IMR-90 (cell line): Measurements from ENCODE around the gene TUBGCP6. TPM values are rescaled to one million over a fixed set of nuclear protein-coding genes. Genes with fewer than 3 reads are reported as not detected.
A peak's percentile ranks its signal among the peaks of the same experiment; 100 is the strongest.

Experiments
- ATAC-seq: fragments of 200-7000 bp; cut with Tn5 transposase; 2 replicates; pipeline ENCODE4 v1.9.1; 2020; ENCODE audit warnings: low read depth, mild to moderate bottlenecking, moderate library complexity
- BruUV-seq: library from RNA; stranded (reverse); fragments of 400-500 nt; replicated peaks from 2 replicates; lab custom pipeline; 2021; lab: Mats Ljungman, UMichigan
- CTCF ChIA-PET: fragments of 300-600 bp; formaldehyde crosslinking; extraction: SDS; loops from one replicate; lab custom pipeline; 2021; ENCODE audit warnings: antibody characterized with exemption; lab: Yijun Ruan, JAX
- POLR2A ChIA-PET: fragments of 300-600 bp; sonication (Branson Sonifier 250); formaldehyde crosslinking; loops from one replicate; lab custom pipeline; 2022; ENCODE audit warnings: antibody characterized with exemption; ENCODE audit not compliant: unreplicated experiment; lab: Charles Lee
- DNase-seq: peaks from one replicate; pipeline ENCODE4 v3.0.0; 2013
- H2AFZ ChIP-seq: replicated peaks from 2 replicates; pipeline ENCODE3; 2013; ENCODE audit warnings: low read length, mild to moderate bottlenecking; ENCODE audit not compliant: poor library complexity
- H2AK5ac ChIP-seq: 2 replicates; pipeline ENCODE4 v1.6.1; 2013; ENCODE audit warnings: low read depth, low read length, inconsistent platforms
- H2AK9ac ChIP-seq: replicated peaks from 2 replicates; pipeline ENCODE3; 2013; ENCODE audit warnings: mild to moderate bottlenecking, low read depth, low read length, moderate library complexity; ENCODE audit not compliant: poor library complexity
- H2BK120ac ChIP-seq: 2 replicates; pipeline ENCODE4 v1.6.1; 2013; ENCODE audit warnings: low read depth, low read length, inconsistent platforms
- H2BK15ac ChIP-seq: 3 replicates; pipeline ENCODE4 v1.6.1; 2013; ENCODE audit warnings: low read depth, low read length, inconsistent platforms
- H2BK20ac ChIP-seq: 2 replicates; pipeline ENCODE4 v1.6.1; 2013; ENCODE audit warnings: low read depth, mild to moderate bottlenecking, inconsistent platforms, low read length, moderate library complexity
- H2BK5ac ChIP-seq: 2 replicates; pipeline ENCODE4 v1.6.1; 2013; ENCODE audit warnings: mild to moderate bottlenecking, low read depth, low read length, inconsistent platforms; ENCODE audit not compliant: poor library complexity, severe bottlenecking
- H3K14ac ChIP-seq: replicated peaks from 2 replicates; pipeline ENCODE4 v1.6.1; 2013; ENCODE audit warnings: low read depth, low read length, inconsistent platforms
- H3K18ac ChIP-seq: 2 replicates; pipeline ENCODE4 v1.6.1; 2013; ENCODE audit warnings: low read depth, low read length, control low read depth
- H3K23ac ChIP-seq: 2 replicates; pipeline ENCODE4 v1.6.1; 2013; ENCODE audit warnings: low read depth, low read length, inconsistent platforms
- H3K27ac ChIP-seq: 2 replicates; pipeline ENCODE4 v1.5.1; 2013; ENCODE audit warnings: mild to moderate bottlenecking, control low read depth, low read length; ENCODE audit not compliant: insufficient read depth
- H3K27me3 ChIP-seq: 2 replicates; pipeline ENCODE4 v1.6.1; 2013; ENCODE audit warnings: low read length; ENCODE audit not compliant: control insufficient read depth, insufficient read depth
- H3K36me3 ChIP-seq: 2 replicates; pipeline ENCODE4 v1.6.1; 2013; ENCODE audit warnings: low read length, mixed read lengths; ENCODE audit not compliant: control insufficient read depth, insufficient read depth
- H3K4ac ChIP-seq: 2 replicates; pipeline ENCODE4 v1.6.1; 2013; ENCODE audit warnings: low read depth, low read length, inconsistent platforms
- H3K4me1 ChIP-seq: 2 replicates; pipeline ENCODE4 v1.6.1; 2013; ENCODE audit warnings: low read length, mixed read lengths; ENCODE audit not compliant: control insufficient read depth, insufficient read depth
- H3K4me2 ChIP-seq: 2 replicates; pipeline ENCODE4 v1.6.1; 2013; ENCODE audit warnings: low read depth, mild to moderate bottlenecking, control low read depth, low read length, moderate library complexity
- H3K4me3 ChIP-seq: 2 replicates; pipeline ENCODE4 v1.5.1; 2013; ENCODE audit warnings: low read depth, mild to moderate bottlenecking, control low read depth, low read length, moderate library complexity; ENCODE audit not compliant: insufficient read depth
- H3K56ac ChIP-seq: 2 replicates; pipeline ENCODE4 v1.6.1; 2013; ENCODE audit warnings: low read length, inconsistent platforms; ENCODE audit not compliant: insufficient read depth; ENCODE audit errors: extremely low read depth
- H3K79me1 ChIP-seq, 2 experiments: 2 replicates each; pipeline ENCODE4 v1.6.1; 2013; ENCODE audit warnings: low read length in 2 of 2, inconsistent platforms in 1 of 2, low read depth in 1 of 2
- H3K9ac ChIP-seq: 2 replicates; pipeline ENCODE4 v1.6.1; 2013; ENCODE audit warnings: low read depth, low read length, control low read depth
- H3K9me1 ChIP-seq: 2 replicates; pipeline ENCODE4 v1.6.1; 2013; ENCODE audit warnings: low read length, inconsistent platforms; ENCODE audit not compliant: insufficient read depth
- H3K9me3 ChIP-seq: 2 replicates; pipeline ENCODE4 v1.6.1; 2013; ENCODE audit warnings: low read length; ENCODE audit not compliant: control insufficient read depth, insufficient read depth
- H4K20me1 ChIP-seq: 2 replicates; pipeline ENCODE4 v1.6.1; 2013; ENCODE audit warnings: low read length, inconsistent platforms; ENCODE audit not compliant: insufficient read depth
- H4K5ac ChIP-seq: 2 replicates; pipeline ENCODE4 v1.6.1; 2013; ENCODE audit warnings: mild to moderate bottlenecking, low read depth, low read length, control low read depth
- H4K8ac ChIP-seq, 2 experiments: 2 replicates each; pipeline ENCODE4 v1.6.1; 2013; ENCODE audit warnings: low read depth in 2 of 2, low read length in 2 of 2, control low read depth in 1 of 2, inconsistent platforms in 1 of 2
- H4K91ac ChIP-seq: 2 replicates; pipeline ENCODE4 v1.6.1; 2013; ENCODE audit warnings: low read depth, low read length, inconsistent platforms; ENCODE audit not compliant: insufficient read depth
- BHLHE40 ChIP-seq: fragments of 150-350 bp; IDR thresholded peaks from 2 replicates; pipeline ENCODE4 v1.6.1; 2016; ENCODE audit warnings: mild to moderate bottlenecking, low read depth, low read length
- CTCF ChIP-seq: conservative IDR thresholded peaks from 2 replicates; pipeline ENCODE4 v1.5.1; 2012; ENCODE audit warnings: mild to moderate bottlenecking, low read depth, low read length, improper control_type of control experiment
- MAFK ChIP-seq: IDR thresholded peaks from 2 replicates; pipeline ENCODE4 v1.6.1; 2012; ENCODE audit warnings: low read depth, low read length, improper control_type of control experiment
- MAZ ChIP-seq: IDR thresholded peaks from 2 replicates; pipeline ENCODE4 v1.6.1; 2012; ENCODE audit warnings: low read depth, mild to moderate bottlenecking, low read length, improper control_type of control experiment, moderate library complexity, borderline replicate concordance
- MXI1 ChIP-seq: IDR thresholded peaks from 2 replicates; pipeline ENCODE4 v1.6.1; 2012; ENCODE audit warnings: low read depth, mild to moderate bottlenecking, low read length, moderate library complexity, borderline replicate concordance
- POLR2A ChIP-seq: IDR thresholded peaks from 2 replicates; pipeline ENCODE4 v1.6.1; 2012; ENCODE audit warnings: mild to moderate bottlenecking, low read depth, low read length
- RCOR1 ChIP-seq: IDR thresholded peaks from 2 replicates; pipeline ENCODE4 v1.6.1; 2012; ENCODE audit warnings: mild to moderate bottlenecking, low read length, improper control_type of control experiment; ENCODE audit not compliant: insufficient replicate concordance
- RFX5 ChIP-seq: IDR thresholded peaks from 2 replicates; pipeline ENCODE4 v1.8.0; 2012; ENCODE audit warnings: low read depth, mild to moderate bottlenecking, low read length, moderate library complexity
- SMC3 ChIP-seq: fragments of 150-350 bp; IDR thresholded peaks from 2 replicates; pipeline ENCODE4 v1.6.1; 2016; ENCODE audit warnings: low read depth, mild to moderate bottlenecking, antibody characterized with exemption, low read length, moderate library complexity
- USF2 ChIP-seq: fragments of 150-350 bp; IDR thresholded peaks from 2 replicates; pipeline ENCODE4 v1.6.1; 2017; ENCODE audit warnings: mild to moderate bottlenecking, antibody characterized with exemption, low read length, low read depth
- whole genome bisulfite sequencing, 2 experiments: methylation state at CpG; one replicate each; pipeline versions ENCODE4 v1.1.5 to v1.1.7; 2013; ENCODE audit warnings: missing lambda C conversion rate in 2 of 2; ENCODE audit not compliant: insufficient read length in 1 of 2; ENCODE audit errors: extremely low coverage in 2 of 2; 5-methylcytosine and 5-hydroxymethylcytosine counted together
- dilution Hi-C: fragments of 300-500 bp; cut with HindIII; formaldehyde crosslinking; loops from one replicate; pipeline ENCODE4 v1.14.3; 2018; ENCODE audit warnings: low sequenced_read_pairs; ENCODE audit not compliant: unreplicated experiment
- in situ Hi-C: fragments of 300-500 bp; cut with MboI; formaldehyde crosslinking; loops from 3 replicates; pipeline ENCODE4 v1.14.3; 2019; ENCODE audit warnings: low sequenced_read_pairs, inconsistent platforms, mixed read lengths
- intact Hi-C: fragments of 100-400 bp; cut with micrococcal nuclease; formaldehyde crosslinking; loops from 2 replicates; pipeline ENCODE4 v1.10.0; 2022
- polyA plus RNA-seq, 3 experiments: library from polyadenylated mRNA; depleted of rRNA; stranded (reverse); fragments of >200 nt; gene quantifications; 2 replicates each; pipeline ENCODE4 v1.2.3, GENCODE V29; 2012; ENCODE audit warnings: low replicate concordance in 1 of 3
- total RNA-seq: library from RNA; depleted of rRNA; stranded (reverse); fragments of >200 nt; gene quantifications from 2 replicates; pipeline ENCODE4 v1.2.3, GENCODE V29; 2012

Gene TUBGCP6
- total and polyA plus RNA-seq, 2 of the 4 experiments (the other 2 are of a cell fraction): 10.8 to 28.6 TPM

DNA sequence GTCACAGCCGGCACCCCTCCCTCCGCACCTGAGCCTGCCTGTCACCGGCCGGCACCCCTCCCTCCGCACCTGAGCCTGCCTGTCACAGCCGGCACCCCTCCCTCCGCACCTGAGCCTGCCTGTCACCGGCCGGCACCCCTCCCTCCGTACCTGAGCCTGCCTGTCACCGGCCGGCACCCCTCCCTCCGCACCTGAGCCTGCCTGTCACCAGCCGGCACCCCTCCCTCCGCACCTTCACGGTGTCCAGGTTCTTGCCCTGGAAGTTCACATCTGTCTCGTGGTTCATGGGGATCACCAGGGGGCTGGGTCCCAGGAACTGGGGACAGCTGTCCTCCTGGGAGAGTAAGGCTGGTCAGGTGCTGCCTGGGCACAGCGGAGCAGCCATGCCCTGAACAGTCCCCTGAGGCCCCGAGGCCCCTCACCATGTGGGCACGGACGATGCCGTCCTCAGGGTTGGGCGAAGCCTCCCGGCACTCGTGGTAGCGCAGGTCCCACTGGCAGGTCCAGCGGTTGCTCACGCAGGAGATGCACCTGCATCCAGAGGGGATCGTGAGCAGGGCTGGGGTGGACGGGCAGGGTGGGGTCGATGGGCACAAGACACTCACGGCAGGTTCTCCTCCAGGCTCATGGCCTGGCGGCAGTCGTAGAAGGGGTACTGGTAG, 40.9 kb upstream of the TUBGCP6 start:
- no peak overlapping the region for H2BK20ac ChIP-seq
- H4K91ac ChIP-seq: no peak overlapping the region
- peaks cover 86% of the 10 kb centered on the region for H3K36me3 ChIP-seq
- 98% methylated on average over 16 of the region's 34 CpGs; no CpG with 5 or more reads in 1 of the 2 experiments for WGBS, 2 experiments
- H3K9me3 ChIP-seq: no peaks in the 10 kb centered on the region
- H3K56ac ChIP-seq: no peak overlapping the region
- H3K4ac ChIP-seq: no peak overlapping the region
- H2AK5ac ChIP-seq: no peak overlapping the region
- no peak overlapping the region for H2AK9ac ChIP-seq
- H3K9me1 ChIP-seq: no peaks in the 10 kb centered on the region
- dilution Hi-C loops: no loop called here
- DNase-seq (no peak), ATAC-seq (no peak)
- H3K18ac ChIP-seq: no peak overlapping the region
- H4K5ac ChIP-seq: no peak overlapping the region
- no peak overlapping the region for H4K8ac ChIP-seq
- CTCF ChIA-PET: no interaction called here
- no peaks in the 10 kb centered on the region for H3K27me3 ChIP-seq
- no peak overlapping the region for H3K9ac ChIP-seq
- TF ChIP-seq USF2 (no peak), MAFK (no peak), SMC3 (no peak), POLR2A (no peak), CTCF (no peak), RFX5 (no peak), MXI1 (no peak), RCOR1 (no peak), BHLHE40 (no peak), MAZ (no peak)
- H3K79me1 ChIP-seq: peaks cover 13 to 56% of the 10 kb centered on the region in 2 experiments; a peak in 3 of 4 replicates
- no peak overlapping the region for H3K14ac ChIP-seq
- peaks cover 8% of the 10 kb centered on the region for H3K4me1 ChIP-seq
- H3K4me2 ChIP-seq: no peak overlapping the region
- peaks cover 65% of the 10 kb centered on the region for H4K20me1 ChIP-seq
- POLR2A ChIA-PET: no interaction called here
- no peak overlapping the region for H2BK120ac ChIP-seq
- H3K4me3 ChIP-seq: no peak overlapping the region
- H3K23ac ChIP-seq: no peak overlapping the region
- H2AFZ ChIP-seq: no peak overlapping the region
- BruUV-seq: no TSS peak
- H2BK5ac ChIP-seq: peak overlapping the region; percentile 45
- in situ Hi-C loops: no loop called here
- no peak overlapping the region for H3K27ac ChIP-seq
- intact Hi-C loops: no loop called here
- no peak overlapping the region for H2BK15ac ChIP-seq
